ENCODE data around the gene TRIM54.
"Not testable (repeated sequence)": the region's sequence is repeated elsewhere in the genome, so short reads cannot be mapped to it uniquely, and the experiment has no call there.

Gene TRIM54

DNA sequence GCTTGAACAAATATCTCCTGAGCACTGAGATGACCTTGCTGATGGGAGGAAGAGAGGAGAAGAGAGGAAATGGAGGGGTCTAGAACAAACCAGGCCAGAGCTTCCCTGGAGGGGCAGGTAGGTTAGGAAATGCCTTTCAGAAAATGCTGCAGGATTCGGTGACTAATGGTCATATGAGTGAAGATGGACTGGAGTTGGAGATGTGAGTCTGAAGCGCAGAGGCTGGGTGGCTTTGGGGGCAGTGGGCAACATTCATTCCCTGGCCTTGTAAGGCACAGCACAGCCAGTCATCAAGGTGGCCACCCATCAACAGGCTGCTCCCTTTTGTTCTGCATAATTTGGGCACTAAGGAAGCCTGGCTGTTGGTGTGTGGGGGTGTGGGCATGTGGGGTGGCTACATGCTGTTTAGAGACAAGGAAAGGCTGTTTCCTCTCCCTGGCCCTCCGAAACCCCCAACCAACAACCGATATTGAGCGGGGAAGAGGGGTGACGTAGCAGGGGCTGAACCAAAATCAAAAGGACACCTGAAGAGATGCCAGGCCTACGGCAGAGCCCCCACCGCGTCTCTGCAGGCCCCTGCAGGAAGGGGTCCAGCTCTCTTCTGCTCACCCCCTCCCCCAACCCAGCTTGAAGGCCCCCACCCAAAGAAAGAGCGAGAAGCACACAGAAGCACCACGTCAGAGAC lies 20.8 kb upstream of the TRIM54 start:
- no peak for DNase-seq

- DNase-seq: no peak
These were observed 20.3 kb upstream of the TRIM54 start for GRCh38 chr2:27261926-27262298.

GRCh38 chr2:27262379-27263286 lies 19.6 kb upstream of the TRIM54 start, which contains the start of gene SLC30A3:
TSS of gene SLC30A3 (minus strand) at chr2:27263047. CDS start at chr2:27262906, 141 bp downstream.
- DNase-seq: peak; percentile 43

DNA sequence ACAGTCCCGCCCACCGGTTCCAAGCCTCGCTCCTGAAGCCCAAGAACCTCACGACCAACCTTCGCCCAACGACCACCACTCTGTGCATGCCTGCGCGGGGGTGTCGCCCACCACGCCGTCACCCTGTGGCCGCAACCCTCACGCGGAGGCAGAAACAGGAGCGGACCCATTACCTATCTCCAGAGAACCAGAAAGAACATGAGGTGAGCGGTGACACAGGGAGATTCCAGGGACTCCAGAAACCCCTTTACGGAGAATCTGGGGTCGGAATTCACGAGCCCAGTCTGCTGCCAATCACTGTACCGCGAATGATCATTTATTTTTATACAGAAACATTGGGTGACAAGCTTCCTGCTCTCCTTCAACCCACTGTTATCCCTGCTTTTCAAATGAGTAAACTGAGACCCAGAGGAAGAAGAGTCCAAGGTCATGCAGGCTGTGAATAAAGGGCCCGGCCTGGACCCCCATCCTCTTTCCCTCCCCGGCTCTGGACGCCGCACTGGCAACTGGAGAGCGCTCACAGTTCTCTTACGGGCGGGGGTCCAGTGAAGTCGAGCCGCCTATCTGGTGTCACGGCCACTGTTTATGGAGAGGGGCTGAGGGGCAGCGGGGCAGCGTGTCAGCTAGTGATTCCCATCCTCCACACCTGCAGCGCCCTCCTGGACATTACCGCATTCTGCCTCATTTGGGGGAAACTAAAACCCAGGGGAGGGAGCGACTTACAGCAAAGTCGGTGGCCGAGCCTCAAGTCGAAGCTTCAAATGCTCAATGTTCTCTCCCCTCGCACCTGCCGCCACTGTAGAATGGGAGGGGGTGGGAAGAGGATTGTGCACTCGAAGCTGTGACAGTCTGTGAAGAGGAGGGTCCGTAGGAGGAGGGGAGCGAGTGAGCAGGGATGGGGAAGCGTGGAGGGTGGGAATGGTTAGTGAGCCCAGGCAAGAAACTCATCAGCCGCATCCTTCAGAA lies 18.7 kb upstream of the TRIM54 start:
- peak; percentile 29 for DNase-seq

- DNase-seq: peak; percentile 29
These were observed 17.9 kb upstream of the TRIM54 start for GRCh38 chr2:27264253-27264752.

DNA sequence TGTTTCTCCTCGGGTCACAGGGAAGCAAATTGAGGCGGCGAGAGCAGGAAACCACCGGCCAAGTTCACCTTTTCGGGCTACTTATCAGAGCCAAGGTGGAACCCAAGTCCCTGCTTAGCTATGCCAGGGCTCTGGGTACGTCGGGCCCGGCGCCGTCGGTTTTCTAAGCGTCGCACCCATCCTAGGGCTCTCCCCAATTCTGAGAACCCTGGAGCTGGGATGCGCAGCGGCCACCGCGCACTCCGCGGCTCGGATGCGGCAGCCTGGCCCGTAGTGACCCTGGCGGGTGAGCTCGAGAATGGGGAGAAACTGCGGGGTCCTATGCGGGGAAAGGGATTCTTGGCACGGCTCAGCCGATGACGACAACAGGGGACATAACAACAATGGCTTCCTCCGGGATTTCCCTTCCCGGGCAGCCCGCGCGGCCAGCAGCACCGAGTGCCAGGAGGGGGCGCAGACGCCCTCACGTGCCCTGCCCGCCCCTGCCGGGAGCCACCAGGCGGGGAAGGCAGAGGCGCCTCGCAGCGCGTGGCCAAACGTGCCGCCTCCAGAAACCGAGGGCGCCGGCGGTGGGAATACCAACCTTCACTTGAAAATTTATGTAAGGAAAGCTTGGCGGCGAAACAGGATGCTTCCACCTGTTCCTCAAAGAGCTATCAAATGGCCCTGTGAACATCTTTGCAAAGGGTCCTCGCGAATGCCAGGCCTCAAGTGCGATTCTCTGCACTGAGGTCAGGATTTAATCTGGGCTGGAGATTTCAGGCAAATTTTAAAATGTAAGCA lies 17.3 kb upstream of the TRIM54 start:
- peak; percentile 79 for DNase-seq

GRCh38 chr2:27265536-27265870 lies 16.7 kb upstream of the TRIM54 start:
- DNase-seq: no peak

DNA sequence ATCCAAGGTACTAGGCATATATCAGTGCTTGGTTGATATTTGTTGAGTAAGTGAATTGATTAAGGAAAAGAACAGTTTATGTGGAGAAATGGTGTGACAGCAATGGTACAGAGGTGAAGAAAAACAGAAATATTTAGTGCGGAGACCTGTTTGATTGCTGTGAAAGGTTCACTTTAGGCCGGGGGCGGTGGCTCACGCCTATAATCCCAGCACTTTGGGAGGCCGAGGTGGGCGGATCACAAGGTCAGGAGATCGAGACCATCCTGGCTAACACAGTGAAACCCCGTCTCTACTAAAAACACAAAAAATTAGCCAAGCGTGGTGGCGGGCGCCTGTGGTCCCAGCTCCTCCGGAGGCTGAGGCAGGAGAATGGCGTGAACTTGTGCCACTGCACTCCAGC lies 13.9 kb upstream of the TRIM54 start:
- DNase-seq: not testable (repeated sequence)

DNA sequence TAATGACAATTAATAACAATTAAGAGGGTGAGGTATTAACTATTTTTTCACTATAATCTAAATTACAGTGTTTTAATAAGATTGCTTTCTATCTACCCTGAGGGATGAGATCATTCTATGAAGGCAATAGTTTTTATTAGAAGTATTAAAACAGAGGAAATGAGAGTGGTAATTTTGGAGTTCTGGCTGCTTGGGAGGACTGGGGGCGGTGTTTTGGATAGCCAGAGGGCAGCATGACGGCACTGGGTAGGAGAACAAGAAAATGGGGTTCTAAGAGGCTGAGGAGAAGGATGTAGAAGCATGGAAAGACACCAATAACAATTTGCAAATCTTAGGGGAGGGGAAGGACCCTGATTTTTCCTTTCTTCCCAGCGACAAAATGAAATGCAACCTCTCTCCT lies 12.1 kb upstream of the TRIM54 start:
- no peak for DNase-seq

DNA sequence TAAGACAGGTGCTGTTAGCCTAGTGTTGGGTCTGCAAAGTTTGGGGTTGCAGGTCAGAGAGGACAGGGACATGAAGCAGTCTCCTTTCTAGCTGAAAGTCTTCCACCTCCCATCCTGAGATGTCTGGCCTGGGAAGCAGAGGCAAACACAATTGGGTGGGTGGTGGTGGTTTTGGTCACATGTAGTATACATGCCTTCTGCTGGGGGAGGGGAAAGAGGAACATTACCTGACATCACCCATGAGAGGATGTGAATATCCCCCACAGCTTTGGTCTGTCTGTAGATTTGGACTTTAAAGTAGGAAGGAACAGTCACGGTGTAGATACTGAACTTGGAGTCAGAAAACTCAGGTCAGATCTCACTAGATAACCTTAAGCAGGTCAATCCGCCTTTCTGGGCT lies 11.6 kb upstream of the TRIM54 start:
- no peak for DNase-seq

DNA sequence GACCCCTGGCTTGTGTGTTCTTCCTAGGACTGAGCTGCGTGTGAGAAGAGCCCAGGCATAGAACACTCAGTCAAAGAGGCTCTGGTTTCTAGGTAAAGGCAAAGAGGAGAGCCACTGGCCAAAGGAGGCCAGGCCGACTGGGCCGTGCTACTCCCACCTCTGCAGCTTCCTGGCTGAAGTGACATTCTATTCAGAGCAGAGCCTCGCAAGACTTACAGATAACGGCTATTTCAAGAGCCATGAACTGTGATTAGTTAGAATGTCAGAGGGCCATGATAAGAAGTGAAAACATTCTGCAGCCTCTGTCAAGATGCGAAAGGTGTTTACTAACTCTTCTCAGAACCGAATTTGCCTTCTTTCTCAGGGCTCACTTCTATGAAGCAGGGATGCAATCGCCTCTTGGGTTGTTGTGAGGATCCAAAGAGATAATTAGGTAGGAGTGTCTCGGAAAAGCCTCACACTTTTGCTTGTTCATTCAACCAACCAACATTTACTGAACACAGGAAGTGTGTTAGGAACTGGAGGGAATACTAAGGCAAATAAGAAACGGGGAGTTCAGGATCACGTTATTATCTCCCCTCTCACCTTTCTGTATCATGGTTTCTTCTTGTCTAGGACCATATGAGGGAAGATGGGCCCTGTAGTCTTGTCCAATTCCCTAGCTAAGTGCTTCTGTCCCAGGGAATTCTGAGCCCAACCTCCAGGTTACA lies 10.4 kb upstream of the TRIM54 start:
- DNase-seq: no peak

DNA sequence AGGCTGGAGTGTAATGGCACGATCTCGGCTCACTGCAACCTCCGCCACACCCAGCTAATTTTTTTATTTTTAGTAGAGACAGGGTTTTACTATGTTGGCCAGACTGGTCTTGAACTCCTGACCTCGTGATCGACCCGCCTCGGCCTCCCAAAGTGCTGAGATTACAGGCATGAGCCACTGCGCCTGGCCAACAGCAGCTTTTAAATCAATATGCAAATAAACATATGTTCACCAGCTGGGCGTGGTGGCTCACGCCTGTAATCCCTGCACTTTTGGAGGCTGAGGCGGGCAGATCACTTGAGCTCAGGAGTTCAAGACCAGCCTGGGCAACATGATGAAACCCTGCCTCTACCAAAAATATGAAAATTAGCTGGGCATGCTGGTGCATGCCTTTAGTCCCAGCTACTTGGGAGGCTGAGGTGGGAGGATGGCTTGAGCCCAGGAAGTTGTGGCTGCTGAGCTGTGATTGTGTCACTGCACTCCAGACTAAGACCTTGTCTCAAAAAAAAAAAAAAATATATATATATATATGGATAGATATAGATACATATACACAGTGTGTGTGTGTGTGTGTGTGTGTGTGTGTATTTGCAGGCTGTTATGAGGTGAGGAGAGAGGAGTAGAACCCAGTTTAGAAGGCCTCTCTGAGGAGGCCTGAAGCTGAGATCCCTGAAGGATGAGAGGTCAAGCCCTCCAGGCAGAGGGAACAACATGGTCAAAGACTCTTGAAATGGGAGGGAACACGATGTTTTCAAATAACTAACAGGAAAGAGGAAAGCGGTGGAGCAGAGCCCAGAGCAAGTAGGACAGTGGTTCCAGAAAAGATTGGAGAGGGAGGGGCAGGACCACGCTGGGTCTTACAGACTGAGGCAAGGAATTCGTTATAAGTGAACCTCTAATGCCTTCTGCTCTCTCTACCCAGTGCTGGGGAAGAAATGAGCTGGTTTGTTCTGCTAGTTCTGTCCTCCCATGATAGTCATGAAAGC lies 9.4 kb upstream of the TRIM54 start:
- DNase-seq: not testable (repeated sequence)

- DNase-seq: no peak
These were observed 6.7 kb upstream of the TRIM54 start, which contains the start of gene DNAJC5G for GRCh38 chr2:27275211-27276150. TSS of gene DNAJC5G (plus strand) at chr2:27275433. CDS start at chr2:27276729, 1,296 bp downstream.

DNA sequence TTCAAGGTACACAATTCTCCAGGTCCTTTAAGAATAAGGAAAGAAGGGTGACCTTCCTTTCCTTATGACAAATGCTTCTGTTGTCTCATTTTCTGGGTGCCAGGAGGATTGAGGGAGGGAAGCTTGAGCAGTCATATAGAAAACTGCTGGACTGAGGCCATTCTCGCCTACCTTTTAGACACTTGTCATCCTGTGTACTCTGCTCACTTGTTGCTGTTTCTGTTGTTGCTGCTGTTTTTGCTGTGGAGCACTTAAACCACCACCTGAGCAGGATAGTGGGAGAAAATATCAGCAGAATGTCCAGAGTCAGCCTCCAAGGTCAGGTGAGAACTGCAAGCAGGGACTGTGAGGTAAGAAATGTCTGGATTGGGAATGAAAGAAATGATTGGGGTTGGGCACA lies 4.2 kb upstream of the TRIM54 start:
- no peak for DNase-seq

GRCh38 chr2:27280826-27281225 lies 1.4 kb upstream of the TRIM54 start:
- no peak for DNase-seq

- DNase-seq: no peak
These were observed 787 bp upstream of the TRIM54 start for GRCh38 chr2:27281442-27281841.

DNA sequence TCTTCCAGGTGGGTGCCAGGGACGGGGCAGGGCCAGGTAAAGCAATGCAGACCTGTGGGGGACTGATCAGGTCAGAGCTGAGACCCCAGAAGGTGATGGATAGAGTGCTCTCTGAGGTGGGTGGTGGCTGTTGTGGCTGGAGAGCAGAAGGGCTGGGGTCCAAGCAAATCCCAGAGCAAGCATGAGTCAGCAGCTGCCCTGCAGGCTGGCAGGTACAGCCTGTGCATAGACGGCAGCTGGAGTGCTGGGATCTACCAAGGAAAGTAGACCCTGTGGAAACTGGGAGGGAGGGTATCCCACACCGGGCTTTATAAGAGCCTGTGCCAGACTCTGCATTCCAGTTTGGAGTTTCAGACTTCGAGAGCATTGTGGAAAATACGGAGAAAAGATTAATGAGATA lies 663 bp downstream of the TRIM54 start:
- no peak for DNase-seq

- DNase-seq: no peak
These were observed 2.8 kb downstream of the TRIM54 start for GRCh38 chr2:27284996-27285395.

DNA sequence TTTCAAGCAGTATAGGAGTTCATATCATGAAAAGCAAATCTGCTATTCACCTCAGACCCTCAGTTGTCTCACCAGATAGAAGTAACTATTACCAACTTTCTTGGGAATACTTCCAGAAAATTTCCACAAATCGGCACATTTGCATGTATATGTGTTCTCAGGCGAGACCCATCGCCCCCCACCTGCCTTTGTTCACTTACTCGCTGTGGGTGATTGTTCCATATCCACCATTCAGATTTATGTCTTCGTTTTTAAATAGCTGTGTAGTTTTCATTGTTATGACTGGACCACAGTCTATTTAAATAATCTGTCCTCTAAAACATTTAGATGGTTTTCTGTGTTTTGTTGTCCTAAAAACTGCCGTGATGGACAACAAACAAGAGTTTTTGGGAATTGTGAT lies 3.3 kb downstream of the TRIM54 start:
- DNase-seq: no peak

Measured in NCI-H146 (cell line).